ENCODE data around the gene GPR6.

Gene GPR6

GRCh38 chr6:109949281-109950065, 28.6 kb upstream of the GPR6 start:
- FAIRE-seq (no peak), DNase-seq (ENCODE audit: insufficient read length, low spot score) (no peak)
- TF ChIP-seq CTCF (IDR thresholded peaks at IDR 0.05; ENCODE audit: insufficient read depth, missing control alignments): no peak

GRCh38 chr6:109955491-109955890, 22.6 kb upstream of the GPR6 start:
- DNase-seq (ENCODE audit: insufficient read length, low spot score) (no peak), FAIRE-seq (no peak)
- TF ChIP-seq CTCF (IDR thresholded peaks at IDR 0.05; ENCODE audit: insufficient read depth, missing control alignments): no peak

GRCh38 chr6:109958626-109959025, 19.5 kb upstream of the GPR6 start:
- no peak for TF ChIP-seq CTCF (IDR thresholded peaks at IDR 0.05; ENCODE audit: insufficient read depth, missing control alignments)
- DNase-seq (ENCODE audit: insufficient read length, low spot score) (no peak), FAIRE-seq (no peak)

GRCh38 chr6:109961611-109962041, 16.5 kb upstream of the GPR6 start:
- no peak for FAIRE-seq
- no peak for TF ChIP-seq CTCF (IDR thresholded peaks at IDR 0.05; ENCODE audit: insufficient read depth, missing control alignments)
- no peak for DNase-seq (ENCODE audit: insufficient read length, low spot score)

- DNase-seq (ENCODE audit: insufficient read length, low spot score) (no peak), FAIRE-seq (no peak)
Observed at GRCh38 chr6:109962271-109962670, 15.8 kb upstream of the GPR6 start.

GRCh38 chr6:109963598-109964170, 14.4 kb upstream of the GPR6 start:
- FAIRE-seq (no peak), DNase-seq (ENCODE audit: insufficient read length, low spot score) (no peak)
- no peak for TF ChIP-seq CTCF (IDR thresholded peaks at IDR 0.05; ENCODE audit: insufficient read depth, missing control alignments)

More at GRCh38 chr6:109962271-109962670, 15.8 kb upstream of the GPR6 start:
- TF ChIP-seq CTCF (IDR thresholded peaks at IDR 0.05; ENCODE audit: insufficient read depth, missing control alignments): no peak

GRCh38 chr6:109964949-109965348, 13.2 kb upstream of the GPR6 start:
- DNase-seq (ENCODE audit: insufficient read length, low spot score) (no peak), FAIRE-seq (no peak)
- TF ChIP-seq CTCF (IDR thresholded peaks at IDR 0.05; ENCODE audit: insufficient read depth, missing control alignments): no peak
